Left renal cortex interstitium (tissue), 4 donors: ENCODE data around the gene TRAM2. TPM values are rescaled to one million over a fixed set of nuclear protein-coding genes. Genes with fewer than 3 reads are reported as not detected.

ENCODE experiments used
- DNase-seq, 4 donors: peaks; one replicate each; pipeline ENCODE4 v3.0.0-alpha.2; 2013; ENCODE audit warnings: low read depth in 4 of 4, low spot score in 2 of 4, missing footprints in 1 of 4
- polyA plus RNA-seq, 4 donors: library from polyadenylated mRNA; unstranded; fragments of 120-200 nt; gene quantifications; one replicate each; pipeline ENCODE4 v1.2.1, GENCODE V29; 2013; ENCODE audit not compliant: insufficient read length in 4 of 4

TRAM2 gene
- polyA plus RNA-seq, 4 donors = 38.2 to 50.8 (median 46.8) TPM

DNA sequence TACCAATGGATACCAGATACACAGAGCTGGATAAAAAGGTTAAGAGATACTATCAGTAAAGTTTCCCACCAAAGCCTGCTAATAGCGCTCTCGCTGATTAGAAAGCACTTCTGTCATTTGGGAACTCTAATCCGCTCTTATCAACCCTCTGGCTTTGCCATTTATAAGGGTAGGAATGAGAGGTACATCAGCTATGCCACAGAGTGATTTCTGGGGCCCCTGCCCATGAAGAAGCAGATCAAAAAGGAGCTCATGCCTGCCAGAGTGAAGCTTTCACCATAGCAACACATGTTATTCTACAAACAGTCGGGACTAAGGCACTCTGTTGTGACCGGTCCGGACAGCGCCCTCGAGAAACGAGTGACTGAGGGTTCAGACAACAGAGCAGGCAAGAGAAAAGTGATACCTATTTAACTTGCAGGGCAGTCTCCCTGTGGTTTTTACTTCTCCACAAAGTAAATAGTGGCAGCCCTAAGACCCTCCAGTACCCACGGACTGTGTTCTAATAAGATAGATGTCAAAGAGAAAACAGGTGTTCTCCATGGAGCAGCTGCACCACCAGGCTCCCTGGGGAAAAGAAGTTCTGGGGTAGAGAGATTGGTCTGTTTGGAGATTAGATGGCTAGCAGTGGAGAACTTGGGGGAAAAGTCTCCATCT, 5.6 kb downstream of the TRAM2 start:
- DNase-seq = peak in 1 of 4 donors; percentile 45

DNA sequence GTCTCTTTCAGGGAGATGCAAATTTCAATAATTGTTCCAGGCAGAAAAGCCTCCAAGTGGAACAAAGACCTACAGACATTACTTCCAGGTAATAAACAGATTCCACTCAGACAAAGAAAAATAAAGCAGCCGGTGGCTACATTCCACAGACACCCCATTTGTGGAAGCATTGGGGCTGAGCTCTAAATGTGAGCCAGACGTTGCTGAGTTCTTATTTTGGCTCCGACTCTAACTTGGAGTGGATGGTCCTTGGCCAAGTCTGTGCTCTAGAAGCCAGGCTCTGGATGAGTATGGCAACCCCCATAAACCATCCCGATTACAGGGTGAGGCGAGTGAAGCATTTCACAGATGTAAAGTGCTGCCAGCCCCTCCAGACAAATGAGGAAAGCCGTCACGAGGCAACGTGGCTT, 6.6 kb downstream of the TRAM2 start:
- no peak for DNase-seq

DNA sequence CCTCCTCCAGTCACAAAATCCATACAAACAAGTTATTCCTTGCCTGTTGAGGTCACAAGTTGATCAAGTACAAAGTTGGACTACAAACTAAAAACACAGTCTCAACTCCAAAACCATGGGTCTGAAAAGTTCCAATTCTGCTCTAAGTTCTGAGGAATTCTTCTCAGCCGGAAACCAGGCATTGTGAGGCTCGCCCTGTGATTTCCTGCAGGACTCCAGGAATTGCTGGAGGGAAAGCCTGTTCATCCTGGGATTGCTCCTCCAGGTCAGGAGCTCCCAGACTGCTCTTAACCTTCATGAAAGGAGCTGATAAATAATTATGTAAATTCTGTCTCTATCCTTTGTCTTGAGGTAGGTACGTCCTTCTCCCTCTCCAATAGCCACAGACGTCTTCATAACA, 8.5 kb downstream of the TRAM2 start:
- DNase-seq = no peak

DNA sequence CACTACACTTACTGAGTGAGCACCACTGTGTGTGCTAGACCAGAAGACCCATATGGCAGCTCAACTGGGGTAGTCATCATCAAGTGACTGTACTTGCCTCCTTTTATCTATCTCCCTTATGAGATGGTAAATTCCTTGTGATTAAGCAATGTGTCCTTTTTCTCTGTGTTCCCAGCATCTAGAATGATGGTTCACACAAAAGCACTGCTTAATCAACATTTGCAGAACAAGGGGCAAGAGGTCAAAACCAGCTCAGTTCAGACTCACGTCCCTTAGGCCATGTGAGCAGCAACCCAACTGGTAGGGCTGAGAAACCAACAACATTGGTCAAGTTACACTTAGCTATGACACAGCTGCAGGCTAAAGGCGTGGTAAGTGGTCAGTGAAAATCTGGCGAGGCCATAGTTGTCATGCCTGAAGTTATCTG, 10.0 kb downstream of the TRAM2 start:
- no peak for DNase-seq

DNA sequence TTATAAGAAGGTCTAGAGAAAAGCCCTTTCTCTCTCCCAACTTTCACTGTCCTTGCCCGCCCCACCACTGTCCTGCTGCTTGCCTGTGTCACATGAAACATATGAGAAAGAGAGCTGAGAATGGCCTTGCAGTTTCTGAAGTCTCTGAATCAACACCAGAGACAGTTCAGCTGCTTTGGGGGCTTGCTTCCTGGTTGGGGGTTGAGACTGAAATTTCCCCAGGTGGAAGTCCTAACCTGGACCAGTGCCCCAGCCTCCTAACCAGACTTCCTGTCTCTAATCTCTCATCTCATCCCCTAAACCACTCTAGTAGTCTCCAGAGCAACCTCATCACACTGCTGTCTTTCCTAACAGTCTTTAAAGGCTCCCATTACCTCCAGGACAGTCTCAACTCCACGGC, 10.7 kb downstream of the TRAM2 start:
- no peak for DNase-seq

DNA sequence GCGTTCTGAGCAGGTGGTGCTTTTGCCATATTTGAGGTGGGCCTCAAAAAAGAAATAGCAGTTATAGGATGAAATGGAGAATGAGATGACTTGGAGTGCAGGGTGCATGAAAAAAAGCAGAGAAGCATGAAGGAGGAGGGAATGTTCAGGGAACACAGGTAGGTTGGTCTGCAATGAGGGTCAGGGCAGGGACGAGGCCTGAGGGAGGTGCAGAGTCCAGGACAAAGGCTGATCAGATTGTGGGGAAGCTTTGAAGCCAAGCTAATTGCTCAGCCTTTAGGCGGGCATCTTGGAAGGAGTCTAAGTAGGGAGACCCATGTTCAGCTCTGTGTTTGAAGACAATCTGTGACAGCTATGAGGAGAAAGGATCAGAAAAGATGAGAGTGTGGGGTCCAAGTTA, 12.0 kb downstream of the TRAM2 start:
- no peak for DNase-seq

DNA sequence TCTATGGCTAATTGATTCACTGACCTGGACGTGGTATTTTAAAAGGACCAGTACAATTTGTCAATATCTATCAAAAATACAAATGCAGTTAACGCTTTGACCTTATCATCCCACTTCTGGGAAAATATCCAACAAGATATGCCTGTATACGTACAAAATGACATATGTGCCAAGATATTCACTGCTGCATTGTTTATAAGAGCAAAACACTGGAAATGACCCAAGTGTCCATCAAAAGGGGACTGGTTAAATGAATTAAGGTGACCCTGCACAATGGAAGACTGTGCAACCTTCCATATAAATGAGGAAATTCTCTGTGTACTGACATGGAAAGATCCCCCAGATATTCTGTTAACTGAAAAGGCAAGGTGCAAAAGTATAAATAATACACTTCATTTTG, 13.9 kb downstream of the TRAM2 start:
- no peak for DNase-seq

DNA sequence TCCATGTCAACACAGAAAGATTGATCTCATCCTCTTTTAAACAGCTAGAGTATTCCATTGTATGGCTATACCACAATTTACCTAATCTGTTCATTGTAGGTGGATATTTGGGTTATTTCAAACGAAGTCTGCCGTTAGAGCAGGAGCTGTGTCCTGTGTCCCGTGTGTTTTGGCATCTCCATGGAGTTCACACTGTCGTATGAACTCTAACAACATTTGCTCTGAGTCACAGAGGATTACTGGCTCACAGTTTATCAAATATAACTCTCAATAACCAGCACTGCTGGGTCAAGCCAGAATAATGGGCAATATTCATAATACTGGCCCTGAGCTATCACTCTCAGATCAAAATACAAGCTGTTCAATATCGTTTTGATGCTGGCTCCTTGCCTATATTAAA, 16.4 kb downstream of the TRAM2 start:
- no peak for DNase-seq

DNA sequence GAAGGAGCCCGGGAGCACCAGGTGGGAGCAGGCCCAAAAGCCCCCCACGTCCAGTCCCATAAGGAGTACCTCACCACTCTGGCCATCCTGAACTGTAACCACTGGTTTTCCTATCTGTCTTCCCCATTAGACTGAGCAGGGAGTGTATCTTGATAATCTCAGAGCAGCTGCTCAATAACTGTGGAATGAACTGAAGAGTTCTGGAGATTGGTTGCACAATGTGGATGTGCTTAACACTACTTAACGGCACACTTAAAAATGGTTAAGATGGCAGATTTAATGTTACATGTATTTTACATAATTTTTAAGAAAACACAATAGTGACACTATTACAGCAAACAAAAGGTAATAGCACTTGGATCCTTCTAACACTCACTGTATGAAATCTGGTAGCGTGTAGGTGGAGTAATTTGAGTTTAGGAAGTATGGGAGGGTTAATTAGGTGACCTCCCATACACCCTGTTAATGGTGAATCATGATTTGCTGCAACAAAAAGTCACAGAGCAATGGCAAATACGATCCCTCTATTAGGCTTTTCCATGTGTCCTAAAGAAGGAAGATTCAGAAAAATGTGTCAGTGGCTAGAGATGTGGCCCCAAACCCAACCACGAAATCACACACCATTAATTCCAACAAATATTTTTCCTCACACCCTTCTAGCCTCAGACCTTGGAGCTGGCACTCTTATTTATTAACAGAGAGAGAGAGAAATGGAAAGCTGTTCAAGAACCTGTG, 18.4 kb downstream of the TRAM2 start:
- no peak for DNase-seq

DNA sequence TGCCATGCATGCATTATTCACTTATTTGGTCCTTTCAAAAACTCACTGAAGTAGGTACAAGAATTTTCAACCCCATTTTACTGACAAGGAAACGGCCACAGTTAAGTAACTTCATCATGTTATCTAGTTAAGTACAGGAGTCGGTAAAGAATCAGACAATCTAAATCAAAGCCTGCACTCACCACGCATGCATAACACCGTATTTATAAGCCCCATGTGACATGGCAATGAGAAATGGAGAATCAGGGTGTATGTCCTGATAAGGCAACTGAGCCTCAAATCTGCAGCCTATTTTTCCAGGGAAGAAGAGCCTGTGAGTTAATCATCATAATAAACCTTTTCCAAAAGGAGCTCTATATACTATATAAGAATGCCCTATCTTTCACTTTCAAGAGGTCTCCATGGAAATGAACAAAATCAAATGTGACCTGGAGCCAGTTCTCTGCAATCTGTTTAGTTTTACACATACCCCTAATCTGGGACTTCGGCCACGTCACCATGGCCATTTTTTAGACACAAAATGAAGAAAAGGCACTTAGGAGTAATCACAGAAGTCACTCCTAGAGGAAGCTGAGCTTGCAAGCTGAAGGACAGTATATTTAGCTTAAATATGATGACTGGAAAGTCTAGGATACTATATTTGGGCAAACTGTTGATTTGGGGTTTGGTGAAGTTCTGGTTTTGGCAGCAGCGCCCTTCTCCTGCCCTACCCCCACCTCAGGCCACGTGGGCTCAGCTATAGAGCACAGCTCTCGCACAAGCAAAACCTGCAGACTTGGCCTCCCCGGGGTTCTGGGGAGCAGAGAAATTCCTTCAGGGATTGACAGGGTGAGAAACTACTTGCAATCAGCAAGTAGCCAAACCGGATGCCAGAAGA, 19.2 kb downstream of the TRAM2 start:
- no peak for DNase-seq

DNA sequence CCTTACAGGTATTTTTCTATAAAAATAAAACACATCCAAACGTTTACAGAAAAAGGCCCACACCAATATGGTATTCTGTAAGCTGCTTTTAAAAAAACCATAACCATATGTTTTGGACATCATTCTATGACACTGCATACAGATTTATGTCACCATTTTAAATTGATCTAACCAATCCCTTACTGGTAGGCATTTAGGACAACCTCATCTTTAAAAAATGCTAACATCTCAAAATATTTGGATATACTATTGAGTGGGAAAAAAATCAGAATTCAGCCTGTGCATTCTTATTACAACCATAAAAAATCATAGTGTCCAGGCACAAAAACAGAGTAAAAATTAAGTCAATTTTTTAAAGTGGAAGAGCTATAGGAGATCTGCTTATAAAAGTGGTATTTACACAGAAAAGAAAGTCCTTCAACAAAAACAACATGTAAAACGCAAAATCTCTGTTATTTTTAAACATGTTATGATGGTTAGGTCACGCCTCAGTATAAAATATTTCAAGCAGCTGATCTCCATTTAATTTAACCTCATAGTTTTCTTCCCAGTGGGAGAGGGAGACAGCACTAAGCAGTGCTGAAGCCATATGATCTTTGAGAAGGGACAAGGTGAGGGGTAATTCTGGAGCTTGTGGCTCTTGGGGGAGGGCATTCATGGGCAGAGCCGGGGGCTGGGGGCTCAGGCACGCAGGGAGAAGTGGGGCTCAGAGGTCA, 21.2 kb downstream of the TRAM2 start:
- no peak for DNase-seq

DNA sequence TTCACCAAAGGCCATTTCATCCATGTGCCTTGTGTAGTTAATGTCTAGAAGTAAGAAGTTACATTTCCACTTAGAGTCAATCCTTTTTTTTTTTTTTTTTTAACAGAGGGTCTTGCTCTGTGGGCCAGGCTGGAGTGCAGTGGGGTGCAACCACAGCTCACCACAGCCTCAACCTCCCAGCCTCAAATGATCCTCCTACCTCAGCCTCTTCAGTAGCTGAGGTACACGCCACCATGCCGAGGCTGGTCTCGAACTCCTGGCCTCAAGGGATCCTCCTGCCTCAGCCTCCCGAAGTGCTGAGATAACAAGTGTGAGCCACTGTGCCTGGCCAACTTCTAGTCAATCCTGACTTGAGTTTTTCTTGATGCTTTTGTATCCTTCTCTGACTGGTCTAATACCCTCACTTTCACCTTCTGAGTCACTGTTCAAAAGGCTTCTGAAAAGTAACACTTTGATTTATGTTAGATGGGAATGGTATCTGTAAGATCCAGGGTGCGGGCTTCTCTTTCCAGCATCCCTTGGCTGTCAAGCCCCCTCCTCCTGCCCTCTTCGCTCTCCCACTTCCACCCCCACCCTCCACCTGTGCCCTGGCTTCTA, 22.1 kb downstream of the TRAM2 start:
- no peak for DNase-seq

DNA sequence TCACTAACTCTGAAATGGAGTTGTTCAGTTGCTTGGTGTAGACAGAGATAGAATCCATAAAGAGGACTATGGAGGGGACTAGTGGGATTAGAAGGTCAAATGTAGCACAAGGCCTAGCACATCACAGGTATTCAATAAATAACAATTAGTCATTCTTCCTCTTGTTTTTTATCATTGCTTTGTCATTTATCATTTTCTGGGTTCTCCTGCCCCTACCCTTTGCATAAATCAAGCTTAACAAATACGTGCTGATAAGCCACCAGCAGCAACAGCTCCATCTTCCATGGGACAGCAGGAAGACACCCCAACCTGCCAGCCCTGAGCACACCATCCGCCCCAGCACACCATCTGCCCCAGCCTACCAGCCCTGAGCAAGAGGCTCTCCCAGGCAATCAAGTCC, 23.1 kb downstream of the TRAM2 start:
- no peak for DNase-seq

DNA sequence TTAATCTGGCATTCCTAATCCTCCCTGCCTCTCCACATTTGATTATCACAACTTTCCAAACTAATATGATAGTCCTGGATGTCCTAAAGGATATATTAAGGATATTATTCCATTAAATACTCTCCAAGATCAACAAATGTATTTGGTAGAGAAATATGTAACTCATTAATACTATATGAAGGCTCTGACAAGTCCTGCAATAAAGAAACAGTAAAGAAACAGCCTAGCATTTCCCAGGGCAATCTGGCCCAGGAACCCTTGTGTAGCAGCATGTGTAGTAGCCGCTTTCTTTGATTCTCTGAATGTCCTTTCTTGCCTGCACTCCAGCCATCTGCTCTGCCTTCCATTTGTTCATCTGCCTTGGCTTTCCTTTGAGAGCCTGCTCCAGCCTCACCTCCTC, 23.7 kb downstream of the TRAM2 start:
- DNase-seq = no peak

DNA sequence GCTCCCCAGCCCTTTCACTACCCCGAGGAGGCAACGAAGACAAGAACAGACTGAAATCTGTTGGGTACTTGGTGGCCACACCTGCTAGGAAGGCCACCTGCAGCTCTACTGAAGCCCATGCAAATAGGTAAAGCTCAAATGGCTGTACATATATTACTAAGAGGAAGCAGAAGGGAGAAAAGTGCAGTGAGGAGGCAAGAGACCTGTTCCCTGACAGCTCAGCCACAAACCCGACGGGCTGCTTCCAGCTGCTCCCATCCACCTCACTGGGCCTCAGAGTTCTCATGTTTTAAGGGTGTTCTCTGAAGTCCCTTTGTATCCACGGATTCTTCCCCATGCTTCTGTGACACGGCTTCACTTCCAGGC, 24.6 kb downstream of the TRAM2 start:
- no peak for DNase-seq

DNA sequence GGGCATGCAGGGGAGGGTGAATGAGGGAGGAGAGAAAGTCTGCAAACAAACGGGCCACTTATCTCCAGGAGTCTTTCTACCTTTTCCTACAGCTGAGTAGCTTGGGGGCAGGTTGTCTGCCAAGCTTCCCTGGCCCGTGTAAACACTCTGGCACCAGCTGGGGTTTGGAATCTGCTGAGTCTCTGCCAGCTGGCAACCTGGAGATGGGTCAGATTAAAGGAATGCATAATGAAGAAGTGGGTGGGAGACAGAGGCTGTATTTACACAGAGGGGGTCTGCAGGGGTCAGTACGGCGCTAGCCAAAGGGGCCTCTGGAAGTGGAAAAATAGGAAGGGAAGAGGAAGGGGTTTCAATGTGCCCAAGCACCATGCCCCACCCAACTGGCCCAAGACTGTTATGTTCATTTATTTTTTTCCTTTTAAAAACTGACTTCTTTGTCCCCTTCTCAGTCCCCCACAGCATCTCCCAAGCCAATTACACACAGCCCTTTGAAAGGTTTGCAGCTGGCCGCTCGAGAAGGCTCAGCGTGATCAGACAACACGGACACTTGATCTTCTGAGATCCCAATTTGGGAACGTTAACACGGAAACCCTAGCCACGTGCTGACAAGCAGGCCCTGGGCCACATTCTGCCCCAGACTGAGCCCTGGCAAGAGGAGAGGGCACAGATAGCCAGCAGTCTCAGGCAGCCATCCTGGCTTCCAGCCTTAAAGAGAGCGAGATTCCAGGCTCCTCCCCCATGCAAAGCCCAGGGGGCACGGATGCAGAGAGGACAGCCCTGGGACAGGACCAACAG, 25.2 kb downstream of the TRAM2 start:
- DNase-seq = peak in 1 of 4 donors; percentile 46

DNA sequence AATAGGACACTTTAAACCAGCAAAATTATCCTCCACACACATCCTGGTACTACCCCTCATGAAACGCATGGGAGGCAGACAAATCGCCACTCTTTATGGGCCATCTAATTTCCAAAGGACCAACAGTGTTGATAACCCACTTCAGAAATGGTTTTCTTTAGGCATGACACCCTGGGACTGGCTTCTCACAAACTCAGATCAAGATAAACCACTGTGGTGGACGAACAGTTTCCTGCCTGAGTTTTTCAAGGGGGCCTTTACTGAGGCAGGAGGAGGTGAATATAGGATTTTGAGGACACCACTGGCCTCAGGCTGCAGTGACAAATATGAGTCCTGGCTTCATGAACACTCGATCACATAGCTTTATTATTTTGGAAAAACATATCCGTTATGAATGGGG, 26.0 kb downstream of the TRAM2 start:
- DNase-seq = no peak

DNA sequence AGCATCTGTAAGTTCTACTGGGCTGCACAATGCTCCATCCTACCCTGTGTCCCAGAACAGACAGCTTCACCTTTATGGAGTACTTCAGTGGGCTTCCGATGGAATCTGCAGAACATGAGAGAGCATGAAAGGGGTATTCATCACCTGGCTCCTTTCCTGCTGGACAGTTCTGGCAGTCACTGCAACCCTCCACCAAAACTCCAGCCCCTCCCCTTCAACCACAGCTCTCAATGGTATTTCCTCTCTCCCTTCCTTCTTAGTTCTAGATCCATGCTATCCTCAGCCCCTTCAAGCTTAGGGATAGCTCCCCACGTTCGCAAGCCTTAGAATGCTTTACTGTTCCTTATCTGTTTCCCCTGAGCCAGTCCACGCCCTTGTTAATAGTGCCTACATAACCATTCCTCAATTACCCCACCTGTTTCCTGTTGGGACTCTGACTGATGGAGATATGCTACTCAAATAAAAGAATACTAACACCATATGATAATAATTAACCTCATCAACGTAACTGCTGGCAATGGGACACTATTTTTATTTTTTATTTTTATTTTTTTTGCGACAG, 26.8 kb downstream of the TRAM2 start:
- DNase-seq = no peak

DNA sequence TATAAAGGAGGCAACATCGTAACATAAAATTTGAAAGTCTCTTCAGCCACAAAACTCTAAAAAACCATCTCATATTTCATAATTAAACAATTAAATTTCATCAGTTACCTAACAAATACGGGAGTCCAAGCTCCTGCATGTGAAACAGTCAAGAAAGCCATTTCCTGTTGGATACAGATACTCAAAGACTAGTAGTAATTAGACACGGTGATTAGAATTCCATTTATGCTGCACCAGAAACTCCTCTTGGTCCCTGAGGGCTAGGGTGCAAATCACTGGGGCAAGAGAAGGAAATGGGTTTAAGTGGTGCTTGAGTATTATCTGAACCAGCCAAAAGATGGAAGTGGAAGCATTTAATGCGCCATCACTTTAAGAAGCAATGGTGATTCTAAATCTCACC, 27.4 kb downstream of the TRAM2 start:
- DNase-seq = no peak
